Neural cell (in vitro differentiated cells): ENCODE results near the gene POLN. TPM values are rescaled to one million over a fixed set of nuclear protein-coding genes. Genes with fewer than 3 reads are reported as not detected.

Source experiments
- H2AFZ ChIP-seq: fragments of 200-600, 300-800 bp; sonication (generic), shearing (Covaris generic); 2 replicates; pipeline ENCODE4 v1.6.0; 2014; ENCODE audit warnings: low read depth, mild to moderate bottlenecking, antibody characterized with exemption, low read length, moderate library complexity
- H3F3A ChIP-seq: fragments of 200-600 bp; shearing (Covaris generic); 2 replicates; pipeline ENCODE4 v1.6.1; 2016; ENCODE audit warnings: mild to moderate bottlenecking, moderate library complexity, mixed read lengths, antibody characterized with exemption, low read length; ENCODE audit not compliant: insufficient read depth, poor library complexity, severe bottlenecking
- H3K27ac ChIP-seq: fragments of 200-600, 300-800 bp; sonication (generic), shearing (Covaris generic); 2 replicates; pipeline ENCODE4 v1.5.1; 2014; ENCODE audit warnings: mild to moderate bottlenecking, low read length, moderate library complexity
- H3K27me3 ChIP-seq: fragments of 300-800, 200-600 bp; sonication (generic), shearing (Covaris generic); 2 replicates; pipeline ENCODE4 v1.6.0; 2014; ENCODE audit warnings: mild to moderate bottlenecking, low read depth, low read length, moderate library complexity; ENCODE audit not compliant: insufficient read depth
- H3K36me3 ChIP-seq: fragments of 300-800, 200-600 bp; sonication (generic), shearing (Covaris generic); 2 replicates; pipeline ENCODE4 v1.5.1; 2014; ENCODE audit warnings: mild to moderate bottlenecking, antibody characterized with exemption, low read length, moderate library complexity; ENCODE audit not compliant: insufficient read depth
- H3K4me2 ChIP-seq: fragments of 300-800, 200-600 bp; sonication (generic), shearing (Covaris generic); 2 replicates; pipeline ENCODE4 v1.6.0; 2014; ENCODE audit warnings: mild to moderate bottlenecking, low read length
- H3K4me3 ChIP-seq: fragments of 300-800, 200-600 bp; sonication (generic), shearing (Covaris generic); 2 replicates; pipeline ENCODE4 v1.5.1; 2014; ENCODE audit warnings: mild to moderate bottlenecking, low read length, moderate library complexity
- H3K79me2 ChIP-seq: fragments of 200-600 bp; shearing (Covaris generic); replicated peaks from 2 replicates; pipeline ENCODE4 v1.6.0; 2014; ENCODE audit warnings: mild to moderate bottlenecking, low read length, moderate library complexity; ENCODE audit not compliant: insufficient read depth
- H3K9ac ChIP-seq: fragments of 300-800, 200-600 bp; sonication (generic), shearing (Covaris generic); 2 replicates; pipeline ENCODE4 v1.6.1; 2016; ENCODE audit warnings: mild to moderate bottlenecking, low read length, mixed read lengths
- H3K9me2 ChIP-seq: fragments of 200-600 bp; shearing (Covaris generic); 2 replicates; pipeline ENCODE4 v1.6.1; 2016; ENCODE audit warnings: mild to moderate bottlenecking, low read length, mixed read lengths; ENCODE audit not compliant: insufficient read depth
- H3K9me3 ChIP-seq: fragments of 200-600, 300-800 bp; sonication (generic), shearing (Covaris generic); 2 replicates; pipeline ENCODE4 v1.6.1; 2016; ENCODE audit warnings: mild to moderate bottlenecking, mixed run types, low read length, moderate library complexity, mixed read lengths
- H4K20me1 ChIP-seq: fragments of 200-600 bp; shearing (Covaris generic); 2 replicates; pipeline ENCODE4 v1.6.1; 2016; ENCODE audit warnings: mild to moderate bottlenecking, mixed run types; ENCODE audit not compliant: insufficient read depth
- EP300 ChIP-seq: fragments of 450-650 bp; conservative IDR thresholded peaks from 2 replicates; pipeline ENCODE4 v1.6.1; 2014; ENCODE audit warnings: antibody characterized with exemption, mild to moderate bottlenecking, moderate library complexity; ENCODE audit not compliant: poor library complexity, severe bottlenecking
- EZH2 ChIP-seq: fragments of 200-600, 300-800 bp; shearing (Covaris generic), sonication (generic); IDR thresholded peaks from 2 replicates; pipeline ENCODE4 v1.6.1; 2014; ENCODE audit warnings: antibody characterized with exemption, low read length, borderline replicate concordance, mild to moderate bottlenecking; ENCODE audit not compliant: insufficient read depth, poor library complexity, severe bottlenecking
- MXI1 ChIP-seq: fragments of 450-650 bp; conservative IDR thresholded peaks from 2 replicates; pipeline ENCODE4 v1.6.1; 2014; ENCODE audit warnings: antibody characterized with exemption, mild to moderate bottlenecking; ENCODE audit not compliant: poor library complexity, severe bottlenecking
- POLR2AphosphoS5 ChIP-seq: IDR thresholded peaks from 2 replicates; pipeline ENCODE4 v1.6.1; 2012
- RAD21 ChIP-seq: fragments of 450-650 bp; conservative IDR thresholded peaks from 2 replicates; pipeline ENCODE4 v1.6.1; 2014; ENCODE audit warnings: antibody characterized with exemption, mild to moderate bottlenecking, moderate library complexity
- SMC3 ChIP-seq: fragments of 450-650 bp; conservative IDR thresholded peaks from 2 replicates; pipeline ENCODE4 v1.6.1; 2014; ENCODE audit warnings: antibody characterized with exemption, mild to moderate bottlenecking, moderate library complexity; ENCODE audit not compliant: poor library complexity
- TAF1 ChIP-seq: IDR thresholded peaks from 2 replicates; pipeline ENCODE4 v1.6.1; 2012; ENCODE audit warnings: low read depth
- polyA plus RNA-seq: library from polyadenylated mRNA; depleted of rRNA; stranded (reverse); fragments of >200 nt; gene quantifications from 2 replicates; pipeline ENCODE4 v1.2.3, GENCODE V29; 2014
- TF ChIP-seq, protein P1 (sequence below): fragments of 450-650 bp; IDR thresholded peaks from 2 replicates; pipeline ENCODE4 v1.5.1; 2014; ENCODE audit warnings: antibody characterized with exemption, mild to moderate bottlenecking, moderate library complexity; ENCODE audit not compliant: poor library complexity, severe bottlenecking
- TF ChIP-seq, protein P2 (sequence below): IDR thresholded peaks from 2 replicates; pipeline ENCODE4 v1.6.1; 2012; ENCODE audit warnings: borderline replicate concordance

The POLN gene
- polyA plus RNA-seq, 1 donor from 2014 or later = 1.1 TPM

- Histone ChIP-seq H4K20me1 (peaks cover 7% of the 10 kb centered on the region), H3K4me2 (no peak overlapping the region), H3K27ac (no peak overlapping the region), H3K9me3 (no peaks in the 10 kb centered on the region), H3F3A (no peaks in the 10 kb centered on the region), H3K27me3 (no peaks in the 10 kb centered on the region), H3K9me2 (no peaks in the 10 kb centered on the region), H3K4me3 (no peak overlapping the region), H3K9ac (no peak overlapping the region), H3K36me3 (no peaks in the 10 kb centered on the region), H2AFZ (no peak overlapping the region), H3K79me2 (no peaks in the 10 kb centered on the region)
- TF ChIP-seq EZH2 = no peak
- no peak for TF ChIP-seq TAF1
- no peak for TF ChIP-seq MXI1
- no peak for TF ChIP-seq POLR2AphosphoS5
- TF ChIP-seq EP300 = no peak
- no peak for TF ChIP-seq RAD21
- no peak for TF ChIP-seq SMC3
- TF ChIP-seq, protein P1, sequence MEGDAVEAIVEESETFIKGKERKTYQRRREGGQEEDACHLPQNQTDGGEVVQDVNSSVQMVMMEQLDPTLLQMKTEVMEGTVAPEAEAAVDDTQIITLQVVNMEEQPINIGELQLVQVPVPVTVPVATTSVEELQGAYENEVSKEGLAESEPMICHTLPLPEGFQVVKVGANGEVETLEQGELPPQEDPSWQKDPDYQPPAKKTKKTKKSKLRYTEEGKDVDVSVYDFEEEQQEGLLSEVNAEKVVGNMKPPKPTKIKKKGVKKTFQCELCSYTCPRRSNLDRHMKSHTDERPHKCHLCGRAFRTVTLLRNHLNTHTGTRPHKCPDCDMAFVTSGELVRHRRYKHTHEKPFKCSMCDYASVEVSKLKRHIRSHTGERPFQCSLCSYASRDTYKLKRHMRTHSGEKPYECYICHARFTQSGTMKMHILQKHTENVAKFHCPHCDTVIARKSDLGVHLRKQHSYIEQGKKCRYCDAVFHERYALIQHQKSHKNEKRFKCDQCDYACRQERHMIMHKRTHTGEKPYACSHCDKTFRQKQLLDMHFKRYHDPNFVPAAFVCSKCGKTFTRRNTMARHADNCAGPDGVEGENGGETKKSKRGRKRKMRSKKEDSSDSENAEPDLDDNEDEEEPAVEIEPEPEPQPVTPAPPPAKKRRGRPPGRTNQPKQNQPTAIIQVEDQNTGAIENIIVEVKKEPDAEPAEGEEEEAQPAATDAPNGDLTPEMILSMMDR = no peak
- TF ChIP-seq, protein P2, sequence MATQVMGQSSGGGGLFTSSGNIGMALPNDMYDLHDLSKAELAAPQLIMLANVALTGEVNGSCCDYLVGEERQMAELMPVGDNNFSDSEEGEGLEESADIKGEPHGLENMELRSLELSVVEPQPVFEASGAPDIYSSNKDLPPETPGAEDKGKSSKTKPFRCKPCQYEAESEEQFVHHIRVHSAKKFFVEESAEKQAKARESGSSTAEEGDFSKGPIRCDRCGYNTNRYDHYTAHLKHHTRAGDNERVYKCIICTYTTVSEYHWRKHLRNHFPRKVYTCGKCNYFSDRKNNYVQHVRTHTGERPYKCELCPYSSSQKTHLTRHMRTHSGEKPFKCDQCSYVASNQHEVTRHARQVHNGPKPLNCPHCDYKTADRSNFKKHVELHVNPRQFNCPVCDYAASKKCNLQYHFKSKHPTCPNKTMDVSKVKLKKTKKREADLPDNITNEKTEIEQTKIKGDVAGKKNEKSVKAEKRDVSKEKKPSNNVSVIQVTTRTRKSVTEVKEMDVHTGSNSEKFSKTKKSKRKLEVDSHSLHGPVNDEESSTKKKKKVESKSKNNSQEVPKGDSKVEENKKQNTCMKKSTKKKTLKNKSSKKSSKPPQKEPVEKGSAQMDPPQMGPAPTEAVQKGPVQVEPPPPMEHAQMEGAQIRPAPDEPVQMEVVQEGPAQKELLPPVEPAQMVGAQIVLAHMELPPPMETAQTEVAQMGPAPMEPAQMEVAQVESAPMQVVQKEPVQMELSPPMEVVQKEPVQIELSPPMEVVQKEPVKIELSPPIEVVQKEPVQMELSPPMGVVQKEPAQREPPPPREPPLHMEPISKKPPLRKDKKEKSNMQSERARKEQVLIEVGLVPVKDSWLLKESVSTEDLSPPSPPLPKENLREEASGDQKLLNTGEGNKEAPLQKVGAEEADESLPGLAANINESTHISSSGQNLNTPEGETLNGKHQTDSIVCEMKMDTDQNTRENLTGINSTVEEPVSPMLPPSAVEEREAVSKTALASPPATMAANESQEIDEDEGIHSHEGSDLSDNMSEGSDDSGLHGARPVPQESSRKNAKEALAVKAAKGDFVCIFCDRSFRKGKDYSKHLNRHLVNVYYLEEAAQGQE = no peak
These were observed 175.1 kb downstream of the POLN start for GRCh38 chr4:2066571-2067445.

DNA sequence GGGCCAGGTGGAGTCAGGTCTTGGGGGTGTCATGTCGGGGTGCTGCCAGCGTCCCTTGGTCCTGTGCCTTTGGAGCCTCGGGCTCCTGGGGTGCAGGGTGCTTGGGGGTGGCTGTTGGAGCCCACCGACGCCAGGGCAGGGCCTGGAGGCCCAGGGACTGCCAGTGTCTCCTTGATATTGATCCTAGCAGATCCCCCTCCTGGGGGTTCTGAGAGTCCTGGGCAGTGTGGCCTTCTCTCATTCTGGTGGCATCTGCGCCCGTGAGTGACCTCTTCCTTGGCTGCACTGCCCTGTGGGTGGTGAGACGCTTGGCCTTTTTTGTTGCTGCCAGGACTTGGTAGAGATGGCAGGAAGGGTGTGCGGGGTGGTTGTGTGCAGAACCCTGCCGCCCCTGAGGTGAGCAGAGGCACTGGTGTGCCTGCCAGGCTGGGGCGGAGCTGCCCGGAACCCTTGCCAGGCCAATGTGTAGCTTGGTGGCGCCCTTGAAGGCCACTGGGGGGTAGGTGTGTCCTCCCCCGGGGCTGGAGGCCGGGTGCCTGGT is 175.8 kb downstream of the POLN start:
- Histone ChIP-seq H3K9ac (no peak overlapping the region), H3F3A (no peaks in the 10 kb centered on the region), H2AFZ (no peak overlapping the region), H3K4me3 (no peak overlapping the region), H4K20me1 (peaks cover 7% of the 10 kb centered on the region), H3K79me2 (no peaks in the 10 kb centered on the region), H3K9me2 (no peaks in the 10 kb centered on the region), H3K27ac (no peak overlapping the region), H3K4me2 (no peak overlapping the region), H3K36me3 (no peaks in the 10 kb centered on the region), H3K9me3 (no peaks in the 10 kb centered on the region), H3K27me3 (no peaks in the 10 kb centered on the region)
- TF ChIP-seq TAF1 (no peak), SMC3 (no peak), RAD21 (no peak), EP300 (no peak), EZH2 (no peak), MXI1 (no peak), POLR2AphosphoS5 (no peak)
- TF ChIP-seq, protein P1 = no peak
- TF ChIP-seq, protein P2 = no peak
